Measurements from ENCODE around the gene BIN1.

BIN1 gene

DNA sequence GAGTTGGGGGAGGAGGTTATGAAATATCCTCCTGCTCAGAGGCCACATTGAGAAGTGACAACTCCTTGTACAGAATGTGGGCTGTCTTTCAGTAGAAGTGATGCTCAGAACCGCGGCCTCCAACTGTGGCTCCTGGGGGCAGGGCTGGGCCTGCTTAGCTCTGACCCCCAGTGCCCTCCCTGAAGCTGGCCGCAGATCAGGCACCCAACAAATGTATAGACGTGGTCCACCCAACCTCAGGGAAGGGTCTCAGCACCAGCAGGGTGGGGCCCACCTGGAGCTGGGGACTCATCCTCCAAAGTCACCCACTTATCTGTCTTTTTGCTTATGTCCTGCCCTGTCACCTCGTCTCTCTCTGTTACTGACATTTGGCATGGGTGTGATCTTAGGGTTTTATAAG lies 11.1 kb upstream of the BIN1 start:
- DNase-seq: no peak
- no peaks in the 10 kb centered on the region for H3K9me3 ChIP-seq (ENCODE audit: control insufficient read depth, low read length)
- no peak overlapping the region for H3K4ac ChIP-seq (ENCODE audit: low read depth in 1 of 2, low read length in 2 of 2)
- peaks cover 4% of the 10 kb centered on the region for H3K4me1 ChIP-seq (ENCODE audit: control insufficient read depth, insufficient read depth, low read depth, low read length)
- H3K23ac ChIP-seq (ENCODE audit: low read length in 2 of 2): no peak overlapping the region
- no peaks in the 10 kb centered on the region for H3K79me1 ChIP-seq (replicated peaks; ENCODE audit: low read length, poor library complexity, severe bottlenecking)
- no peak overlapping the region for H3K9ac ChIP-seq (ENCODE audit: low read length)
- no peak overlapping the region for H3K4me2 ChIP-seq (ENCODE audit: low read length, poor library complexity, severe bottlenecking)
- no peak overlapping the region for H2BK15ac ChIP-seq (ENCODE audit: low read depth, poor library complexity, severe bottlenecking)
- H3K14ac ChIP-seq (ENCODE audit: low read length in 2 of 2): no peak overlapping the region
- H4K91ac ChIP-seq (ENCODE audit: low read length): no peak overlapping the region
- H2AK5ac ChIP-seq (ENCODE audit: low read length, severe bottlenecking): no peak overlapping the region
- H3K36me3 ChIP-seq (ENCODE audit: control insufficient read depth in 1 of 2, insufficient read depth in 2 of 2, low read depth in 1 of 2, low read length in 2 of 2): no peaks in the 10 kb centered on the region
- H3K4me3 ChIP-seq (ENCODE audit: insufficient read depth in 1 of 2, low read depth in 1 of 2, low read length in 2 of 2): no peak overlapping the region
- WGBS: 98% methylated on average over 5 of the region's 5 CpGs
- no peak overlapping the region for H3K18ac ChIP-seq (ENCODE audit: low read depth in 1 of 2, low read length in 2 of 2)
- no peaks in the 10 kb centered on the region for H3K27me3 ChIP-seq (ENCODE audit: control insufficient read depth in 1 of 2, insufficient read depth in 1 of 2, low read length in 2 of 2)
- no peak overlapping the region for H2BK12ac ChIP-seq (ENCODE audit: low read length in 2 of 2)
- H2BK5ac ChIP-seq (ENCODE audit: low read depth, low read length, poor library complexity, severe bottlenecking): no peak overlapping the region
- H3K27ac ChIP-seq (ENCODE audit: low read length, poor library complexity, severe bottlenecking): no peak overlapping the region
- H2AFZ ChIP-seq (ENCODE audit: low read depth, low read length): no peak overlapping the region
- no peak overlapping the region for H2BK120ac ChIP-seq (ENCODE audit: low read depth, low read length)
- H4K8ac ChIP-seq (ENCODE audit: low read length): no peak overlapping the region

DNA sequence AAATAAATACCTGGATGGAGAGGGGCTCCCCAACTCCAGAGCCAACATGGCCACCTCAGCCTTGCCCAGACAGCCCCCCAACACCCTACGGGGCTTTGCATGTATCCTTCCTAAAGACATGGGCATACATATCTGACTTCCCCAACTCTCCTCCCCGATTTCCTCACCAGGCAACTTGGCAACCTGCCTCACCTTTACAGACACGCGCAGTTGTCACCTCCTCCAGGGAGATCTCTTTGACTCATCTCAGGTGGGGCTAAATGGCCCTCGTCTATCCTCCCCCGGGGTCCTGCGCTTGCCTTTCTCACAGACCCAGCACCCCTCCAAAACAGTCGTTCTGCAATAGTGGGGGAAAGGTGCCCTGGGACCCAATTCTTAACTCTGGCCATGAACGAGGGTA lies 10.6 kb upstream of the BIN1 start:
- H2AK5ac ChIP-seq (ENCODE audit: low read length, severe bottlenecking): no peak overlapping the region
- H2BK12ac ChIP-seq (ENCODE audit: low read length in 2 of 2): no peak overlapping the region
- no peak for DNase-seq
- H3K14ac ChIP-seq (ENCODE audit: low read length in 2 of 2): no peak overlapping the region
- no peaks in the 10 kb centered on the region for H3K36me3 ChIP-seq (ENCODE audit: control insufficient read depth in 1 of 2, insufficient read depth in 2 of 2, low read depth in 1 of 2, low read length in 2 of 2)
- H4K8ac ChIP-seq (ENCODE audit: low read length): no peak overlapping the region
- no peak overlapping the region for H3K4me2 ChIP-seq (ENCODE audit: low read length, poor library complexity, severe bottlenecking)
- no peaks in the 10 kb centered on the region for H3K9me3 ChIP-seq (ENCODE audit: control insufficient read depth, low read length)
- H3K27ac ChIP-seq (ENCODE audit: low read length, poor library complexity, severe bottlenecking): no peak overlapping the region
- H2BK120ac ChIP-seq (ENCODE audit: low read depth, low read length): no peak overlapping the region
- H3K4me3 ChIP-seq (ENCODE audit: insufficient read depth in 1 of 2, low read depth in 1 of 2, low read length in 2 of 2): no peak overlapping the region
- H3K79me1 ChIP-seq (replicated peaks; ENCODE audit: low read length, poor library complexity, severe bottlenecking): no peaks in the 10 kb centered on the region
- no peaks in the 10 kb centered on the region for H3K27me3 ChIP-seq (ENCODE audit: control insufficient read depth in 1 of 2, insufficient read depth in 1 of 2, low read length in 2 of 2)
- no peak overlapping the region for H3K23ac ChIP-seq (ENCODE audit: low read length in 2 of 2)
- H2AFZ ChIP-seq (ENCODE audit: low read depth, low read length): no peak overlapping the region
- WGBS: 90% methylated on average over 8 of the region's 9 CpGs
- H3K4ac ChIP-seq (ENCODE audit: low read depth in 1 of 2, low read length in 2 of 2): no peak overlapping the region
- no peak overlapping the region for H3K9ac ChIP-seq (ENCODE audit: low read length)
- H2BK5ac ChIP-seq (ENCODE audit: low read depth, low read length, poor library complexity, severe bottlenecking): no peak overlapping the region
- H3K18ac ChIP-seq (ENCODE audit: low read depth in 1 of 2, low read length in 2 of 2): no peak overlapping the region
- peaks cover 4% of the 10 kb centered on the region for H3K4me1 ChIP-seq (ENCODE audit: control insufficient read depth, insufficient read depth, low read depth, low read length)
- no peak overlapping the region for H2BK15ac ChIP-seq (ENCODE audit: low read depth, poor library complexity, severe bottlenecking)
- no peak overlapping the region for H4K91ac ChIP-seq (ENCODE audit: low read length)

DNA sequence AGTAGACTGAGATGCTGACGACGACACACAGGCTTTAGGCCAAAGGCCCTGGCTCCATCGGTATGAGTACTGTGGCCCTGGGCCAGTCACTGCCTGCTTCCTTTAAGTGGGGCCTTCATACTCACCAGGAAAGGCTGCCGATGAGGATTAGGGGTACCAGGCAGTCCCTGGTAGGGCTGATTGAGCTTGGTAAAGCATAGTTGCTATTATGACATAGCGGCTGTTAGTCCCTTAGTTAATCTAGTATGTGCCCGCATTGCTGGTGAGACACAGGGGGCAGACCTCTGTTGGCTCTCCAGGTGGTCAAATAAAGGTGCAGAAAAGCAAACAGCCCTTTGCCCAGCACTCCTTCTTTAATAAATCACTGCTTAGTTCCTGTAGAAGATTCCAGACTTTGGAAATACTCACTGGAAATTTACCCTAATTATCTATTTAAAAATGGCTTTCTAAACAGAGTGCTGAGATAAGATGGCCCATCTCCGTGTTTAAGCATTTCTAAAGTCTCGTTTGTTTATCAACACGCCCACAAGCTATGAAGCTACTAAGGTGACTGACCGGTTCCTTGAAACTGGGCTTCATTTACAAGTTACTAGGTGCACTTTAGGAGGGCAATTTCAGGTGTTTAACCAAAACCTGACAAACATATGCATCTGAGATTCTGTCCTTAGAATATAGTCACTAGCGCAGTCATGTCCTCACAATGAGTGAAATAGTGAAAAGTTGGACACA lies 8.7 kb upstream of the BIN1 start:
- no peak overlapping the region for H2AFZ ChIP-seq (ENCODE audit: low read depth, low read length)
- DNase-seq: no peak
- H4K8ac ChIP-seq (ENCODE audit: low read length): no peak overlapping the region
- no peak overlapping the region for H3K23ac ChIP-seq (ENCODE audit: low read length in 2 of 2)
- H3K36me3 ChIP-seq (ENCODE audit: control insufficient read depth in 1 of 2, insufficient read depth in 2 of 2, low read depth in 1 of 2, low read length in 2 of 2): no peaks in the 10 kb centered on the region
- H3K14ac ChIP-seq (ENCODE audit: low read length in 2 of 2): no peak overlapping the region
- H2AK5ac ChIP-seq (ENCODE audit: low read length, severe bottlenecking): no peak overlapping the region
- no peaks in the 10 kb centered on the region for H3K79me1 ChIP-seq (replicated peaks; ENCODE audit: low read length, poor library complexity, severe bottlenecking)
- no peak overlapping the region for H2BK5ac ChIP-seq (ENCODE audit: low read depth, low read length, poor library complexity, severe bottlenecking)
- H3K27me3 ChIP-seq (ENCODE audit: control insufficient read depth in 1 of 2, insufficient read depth in 1 of 2, low read length in 2 of 2): no peaks in the 10 kb centered on the region
- H3K4me1 ChIP-seq (ENCODE audit: control insufficient read depth, insufficient read depth, low read depth, low read length): peaks cover 2% of the 10 kb centered on the region
- H3K4me2 ChIP-seq (ENCODE audit: low read length, poor library complexity, severe bottlenecking): no peak overlapping the region
- H3K18ac ChIP-seq (ENCODE audit: low read depth in 1 of 2, low read length in 2 of 2): no peak overlapping the region
- no peak overlapping the region for H2BK120ac ChIP-seq (ENCODE audit: low read depth, low read length)
- no peak overlapping the region for H3K4me3 ChIP-seq (ENCODE audit: insufficient read depth in 1 of 2, low read depth in 1 of 2, low read length in 2 of 2)
- no peaks in the 10 kb centered on the region for H3K9me3 ChIP-seq (ENCODE audit: control insufficient read depth, low read length)
- H3K9ac ChIP-seq (ENCODE audit: low read length): no peak overlapping the region
- 90% methylated on average over 11 of the region's 11 CpGs for WGBS
- no peak overlapping the region for H3K27ac ChIP-seq (ENCODE audit: low read length, poor library complexity, severe bottlenecking)
- no peak overlapping the region for H3K4ac ChIP-seq (ENCODE audit: low read depth in 1 of 2, low read length in 2 of 2)
- no peak overlapping the region for H2BK15ac ChIP-seq (ENCODE audit: low read depth, poor library complexity, severe bottlenecking)
- H4K91ac ChIP-seq (ENCODE audit: low read length): no peak overlapping the region
- H2BK12ac ChIP-seq (ENCODE audit: low read length in 2 of 2): no peak overlapping the region

DNA sequence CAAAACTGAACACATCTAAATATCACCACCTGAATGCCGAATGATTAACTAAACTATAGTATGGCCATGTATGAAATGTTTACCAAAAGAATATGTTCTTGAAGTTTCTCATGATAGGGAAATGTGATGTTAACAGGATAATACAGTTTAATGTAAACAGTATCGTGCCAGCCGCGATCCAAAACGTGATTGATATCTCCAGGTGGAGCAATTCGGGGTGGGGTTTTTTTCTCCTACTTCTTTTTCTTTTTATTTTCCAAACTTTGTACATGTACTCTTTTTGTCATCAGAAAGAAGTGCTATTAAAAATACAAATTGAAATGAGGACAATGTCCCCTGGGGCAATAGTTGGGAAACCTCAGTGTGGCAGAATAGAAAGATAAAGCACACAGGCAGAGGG lies 4.0 kb upstream of the BIN1 start:
- Histone ChIP-seq H2BK12ac (ENCODE audit: low read length in 2 of 2) (no peak overlapping the region), H4K91ac (ENCODE audit: low read length) (no peak overlapping the region), H3K4me2 (ENCODE audit: low read length, poor library complexity, severe bottlenecking) (no peak overlapping the region), H3K4me1 (ENCODE audit: control insufficient read depth, insufficient read depth, low read depth, low read length) (peaks cover 10% of the 10 kb centered on the region), H4K8ac (ENCODE audit: low read length) (no peak overlapping the region), H3K9ac (ENCODE audit: low read length) (no peak overlapping the region), H3K18ac (ENCODE audit: low read depth in 1 of 2, low read length in 2 of 2) (no peak overlapping the region), H3K4ac (ENCODE audit: low read depth in 1 of 2, low read length in 2 of 2) (no peak overlapping the region), H3K4me3 (ENCODE audit: insufficient read depth in 1 of 2, low read depth in 1 of 2, low read length in 2 of 2) (no peak overlapping the region), H3K23ac (ENCODE audit: low read length in 2 of 2) (no peak overlapping the region), H2BK5ac (ENCODE audit: low read depth, low read length, poor library complexity, severe bottlenecking) (no peak overlapping the region), H3K14ac (ENCODE audit: low read length in 2 of 2) (no peak overlapping the region), H2AK5ac (ENCODE audit: low read length, severe bottlenecking) (no peak overlapping the region), H3K79me1 (replicated peaks; ENCODE audit: low read length, poor library complexity, severe bottlenecking) (peaks cover 2% of the 10 kb centered on the region), H3K36me3 (ENCODE audit: control insufficient read depth in 1 of 2, insufficient read depth in 2 of 2, low read depth in 1 of 2, low read length in 2 of 2) (no peaks in the 10 kb centered on the region), H3K27me3 (ENCODE audit: control insufficient read depth in 1 of 2, insufficient read depth in 1 of 2, low read length in 2 of 2) (no peaks in the 10 kb centered on the region), H2BK15ac (ENCODE audit: low read depth, poor library complexity, severe bottlenecking) (no peak overlapping the region), H2BK120ac (ENCODE audit: low read depth, low read length) (no peak overlapping the region), H3K27ac (ENCODE audit: low read length, poor library complexity, severe bottlenecking) (no peak overlapping the region), H2AFZ (ENCODE audit: low read depth, low read length) (no peak overlapping the region), H3K9me3 (ENCODE audit: control insufficient read depth, low read length) (no peaks in the 10 kb centered on the region)
- no peak for DNase-seq
- WGBS: 100% methylated on average over 2 of the region's 6 CpGs

Data from mesenchymal stem cell (in vitro differentiated cells and primary cell).